ENCODE measurements around the gene B3GLCT.

B3GLCT gene

GRCh38 chr13:31182987-31183386 lies 16.8 kb upstream of the B3GLCT start:
- Histone ChIP-seq H3K4me3 (replicated peaks; ENCODE audit: insufficient read depth, low read length) (no peak overlapping the region), H3K27ac (replicated peaks) (no peak overlapping the region), H3K27me3 (ENCODE audit: insufficient read depth, poor library complexity, severe bottlenecking) (no peaks in the 10 kb centered on the region)
- TF ChIP-seq POLR2AphosphoS5 (IDR thresholded peaks at IDR 0.05; ENCODE audit: low read depth) (no peak), CTCF (IDR thresholded peaks at IDR 0.05; ENCODE audit: insufficient read depth, low read length) (no peak), GABPA (IDR thresholded peaks at IDR 0.05; ENCODE audit: low read depth) (no peak), SPI1 (IDR thresholded peaks at IDR 0.05; ENCODE audit: borderline replicate concordance, low read depth) (no peak)
- TF ChIP-seq, protein P1, sequence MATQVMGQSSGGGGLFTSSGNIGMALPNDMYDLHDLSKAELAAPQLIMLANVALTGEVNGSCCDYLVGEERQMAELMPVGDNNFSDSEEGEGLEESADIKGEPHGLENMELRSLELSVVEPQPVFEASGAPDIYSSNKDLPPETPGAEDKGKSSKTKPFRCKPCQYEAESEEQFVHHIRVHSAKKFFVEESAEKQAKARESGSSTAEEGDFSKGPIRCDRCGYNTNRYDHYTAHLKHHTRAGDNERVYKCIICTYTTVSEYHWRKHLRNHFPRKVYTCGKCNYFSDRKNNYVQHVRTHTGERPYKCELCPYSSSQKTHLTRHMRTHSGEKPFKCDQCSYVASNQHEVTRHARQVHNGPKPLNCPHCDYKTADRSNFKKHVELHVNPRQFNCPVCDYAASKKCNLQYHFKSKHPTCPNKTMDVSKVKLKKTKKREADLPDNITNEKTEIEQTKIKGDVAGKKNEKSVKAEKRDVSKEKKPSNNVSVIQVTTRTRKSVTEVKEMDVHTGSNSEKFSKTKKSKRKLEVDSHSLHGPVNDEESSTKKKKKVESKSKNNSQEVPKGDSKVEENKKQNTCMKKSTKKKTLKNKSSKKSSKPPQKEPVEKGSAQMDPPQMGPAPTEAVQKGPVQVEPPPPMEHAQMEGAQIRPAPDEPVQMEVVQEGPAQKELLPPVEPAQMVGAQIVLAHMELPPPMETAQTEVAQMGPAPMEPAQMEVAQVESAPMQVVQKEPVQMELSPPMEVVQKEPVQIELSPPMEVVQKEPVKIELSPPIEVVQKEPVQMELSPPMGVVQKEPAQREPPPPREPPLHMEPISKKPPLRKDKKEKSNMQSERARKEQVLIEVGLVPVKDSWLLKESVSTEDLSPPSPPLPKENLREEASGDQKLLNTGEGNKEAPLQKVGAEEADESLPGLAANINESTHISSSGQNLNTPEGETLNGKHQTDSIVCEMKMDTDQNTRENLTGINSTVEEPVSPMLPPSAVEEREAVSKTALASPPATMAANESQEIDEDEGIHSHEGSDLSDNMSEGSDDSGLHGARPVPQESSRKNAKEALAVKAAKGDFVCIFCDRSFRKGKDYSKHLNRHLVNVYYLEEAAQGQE (IDR thresholded peaks at IDR 0.05; ENCODE audit: insufficient replicate concordance, low read depth) = no peak
- DNase-seq (ENCODE audit: low read depth in 1 of 2, low spot score in 1 of 2) = no peak

DNA sequence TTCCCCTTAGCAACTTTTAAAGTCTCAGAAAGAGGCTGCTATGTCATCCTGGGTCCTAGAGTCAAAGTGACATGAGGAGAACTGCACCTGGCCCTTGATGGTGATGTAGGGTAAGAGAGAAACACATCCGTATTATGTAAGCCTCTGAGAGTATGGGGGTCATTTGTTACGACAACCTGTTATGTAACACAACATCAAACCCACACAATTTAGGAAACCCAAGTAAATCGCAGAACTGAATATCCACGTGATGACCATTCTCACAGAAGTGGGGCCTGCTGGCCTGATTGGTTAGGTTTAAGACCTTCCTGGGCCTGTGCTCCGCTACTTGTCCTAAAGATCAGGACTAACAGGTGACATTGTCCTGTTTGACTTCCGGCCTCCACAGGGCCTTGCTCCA lies 15.3 kb upstream of the B3GLCT start:
- no peak for DNase-seq (ENCODE audit: low read depth in 1 of 2, low spot score in 1 of 2)
- no peak overlapping the region for H3K27ac ChIP-seq (replicated peaks)
- H3K4me3 ChIP-seq (replicated peaks; ENCODE audit: insufficient read depth, low read length) = no peak overlapping the region
- TF ChIP-seq GABPA (IDR thresholded peaks at IDR 0.05; ENCODE audit: low read depth) = no peak
- no peak for TF ChIP-seq CTCF (IDR thresholded peaks at IDR 0.05; ENCODE audit: insufficient read depth, low read length)
- TF ChIP-seq, protein P1 (IDR thresholded peaks at IDR 0.05; ENCODE audit: insufficient replicate concordance, low read depth) = no peak
- no peak for TF ChIP-seq POLR2AphosphoS5 (IDR thresholded peaks at IDR 0.05; ENCODE audit: low read depth)
- no peak for TF ChIP-seq SPI1 (IDR thresholded peaks at IDR 0.05; ENCODE audit: borderline replicate concordance, low read depth)
- no peaks in the 10 kb centered on the region for H3K27me3 ChIP-seq (ENCODE audit: insufficient read depth, poor library complexity, severe bottlenecking)

DNA sequence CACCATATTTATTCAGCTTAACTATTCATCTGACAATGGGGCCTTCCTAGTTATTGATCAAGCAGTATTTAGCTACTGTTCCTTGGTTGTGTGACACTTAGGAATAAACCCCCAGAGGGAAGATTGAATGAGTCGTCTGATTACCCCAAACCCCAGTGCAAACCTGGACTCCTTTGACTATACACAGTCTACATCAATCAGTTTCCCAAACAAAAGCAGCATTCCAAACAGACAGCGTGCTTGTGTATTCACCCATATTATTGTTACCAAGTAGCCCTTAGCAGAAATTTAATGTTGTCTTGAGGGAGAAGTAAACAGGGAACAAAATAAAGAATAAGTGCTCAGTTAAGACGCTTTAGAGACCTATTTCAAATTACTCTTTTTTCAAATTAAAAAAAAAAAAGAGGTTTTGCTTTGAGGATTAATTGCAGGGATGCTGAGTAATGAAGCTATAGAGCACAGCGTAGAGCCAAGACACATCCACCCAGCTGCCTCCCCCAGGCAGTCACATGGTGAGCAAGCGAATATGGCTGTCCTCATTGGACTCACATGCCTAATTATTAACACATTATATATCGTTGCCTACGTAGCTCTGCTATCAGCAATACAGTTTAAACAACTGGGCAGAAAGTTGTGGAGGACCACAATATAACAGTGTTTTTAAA lies 14.7 kb upstream of the B3GLCT start:
- no peak overlapping the region for H3K4me3 ChIP-seq (replicated peaks; ENCODE audit: insufficient read depth, low read length)
- no peak overlapping the region for H3K27ac ChIP-seq (replicated peaks)
- no peak for TF ChIP-seq POLR2AphosphoS5 (IDR thresholded peaks at IDR 0.05; ENCODE audit: low read depth)
- TF ChIP-seq, protein P1 (IDR thresholded peaks at IDR 0.05; ENCODE audit: insufficient replicate concordance, low read depth) = no peak
- TF ChIP-seq GABPA (IDR thresholded peaks at IDR 0.05; ENCODE audit: low read depth) = no peak
- no peak for TF ChIP-seq SPI1 (IDR thresholded peaks at IDR 0.05; ENCODE audit: borderline replicate concordance, low read depth)
- TF ChIP-seq CTCF (IDR thresholded peaks at IDR 0.05; ENCODE audit: insufficient read depth, low read length) = no peak
- no peaks in the 10 kb centered on the region for H3K27me3 ChIP-seq (ENCODE audit: insufficient read depth, poor library complexity, severe bottlenecking)
- no peak for DNase-seq (ENCODE audit: low read depth in 1 of 2, low spot score in 1 of 2)
